Measurements from ENCODE around the gene COL3A1. TPM values are rescaled to one million over a fixed set of nuclear protein-coding genes. Genes with fewer than 3 reads are reported as not detected.

COL3A1 gene
- total and polyA plus RNA-seq, 9 of the 15 experiments (the other 6 are each of a cell fraction or from before 2014, with no cell fraction given) = 0.01 to 0.71 (median 0.07) TPM; not detected in 2

- H3K4me1 ChIP-seq (replicated peaks in 1 of 2; ENCODE audit: control insufficient read depth in 2 of 2, insufficient read depth in 2 of 2, low read length in 2 of 2) = no peaks in the 10 kb centered on the region
- ChIA-PET CTCF (ENCODE audit: low intra/inter-chr PET ratio) (no interaction called here), POLR2A (no interaction called here)
- no peak overlapping the region for H3K4me3 ChIP-seq
- BruUV-seq (replicated peaks) = no TSS peak
- 0% methylated on average over 2 of the region's 2 CpGs for WGBS (ENCODE audit: insufficient coverage, low coverage, missing lambda C conversion rate)
- H3K9ac ChIP-seq (ENCODE audit: insufficient read depth in 1 of 2, low read depth in 2 of 2, low read length in 2 of 2) = no peak overlapping the region
- no peak overlapping the region for H2AFZ ChIP-seq (ENCODE audit: low read depth, low read length)
- H3K27ac ChIP-seq (ENCODE audit: extremely low read depth, low read depth, low read length) = no peak overlapping the region
- ATAC-seq (no peak), DNase-seq (ENCODE audit: extremely low read depth in 1 of 4, low spot score in 3 of 4) (no peak), FAIRE-seq (no peak)
- H4K20me1 ChIP-seq (replicated peaks; ENCODE audit: control insufficient read depth, insufficient read depth, low read length) = no peaks in the 10 kb centered on the region
- no peaks in the 10 kb centered on the region for H3K9me3 ChIP-seq (replicated peaks; ENCODE audit: control insufficient read depth, insufficient read depth, low read depth, low read length)
- no peaks in the 10 kb centered on the region for H3K79me2 ChIP-seq (ENCODE audit: control insufficient read depth, insufficient read depth, low read length)
- intact Hi-C loops (cut with micrococcal nuclease) = no loop called here
- no peak overlapping the region for H3K4me2 ChIP-seq (ENCODE audit: insufficient read depth, low read length)
- H3K27me3 ChIP-seq (ENCODE audit: control insufficient read depth in 2 of 2, insufficient read depth in 2 of 2, low read length in 2 of 2) = no peaks in the 10 kb centered on the region
- H3K36me3 ChIP-seq (ENCODE audit: control insufficient read depth, insufficient read depth, low read length) = no peaks in the 10 kb centered on the region
- in situ Hi-C loops (cut with MboI) = no loop called here
- H3K9me1 ChIP-seq (ENCODE audit: control insufficient read depth, insufficient read depth, low read length) = no peaks in the 10 kb centered on the region
- TF ChIP-seq, protein P1, sequence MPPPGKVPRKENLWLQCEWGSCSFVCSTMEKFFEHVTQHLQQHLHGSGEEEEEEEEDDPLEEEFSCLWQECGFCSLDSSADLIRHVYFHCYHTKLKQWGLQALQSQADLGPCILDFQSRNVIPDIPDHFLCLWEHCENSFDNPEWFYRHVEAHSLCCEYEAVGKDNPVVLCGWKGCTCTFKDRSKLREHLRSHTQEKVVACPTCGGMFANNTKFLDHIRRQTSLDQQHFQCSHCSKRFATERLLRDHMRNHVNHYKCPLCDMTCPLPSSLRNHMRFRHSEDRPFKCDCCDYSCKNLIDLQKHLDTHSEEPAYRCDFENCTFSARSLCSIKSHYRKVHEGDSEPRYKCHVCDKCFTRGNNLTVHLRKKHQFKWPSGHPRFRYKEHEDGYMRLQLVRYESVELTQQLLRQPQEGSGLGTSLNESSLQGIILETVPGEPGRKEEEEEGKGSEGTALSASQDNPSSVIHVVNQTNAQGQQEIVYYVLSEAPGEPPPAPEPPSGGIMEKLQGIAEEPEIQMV (tag; conservative IDR thresholded peaks at IDR 0.05; ENCODE audit: low read depth) = no peak
- TF ChIP-seq SIN3B (IDR thresholded peaks at IDR 0.05; ENCODE audit: low read depth) = no peak
- TF ChIP-seq SRSF7 (optimal IDR thresholded peaks at IDR 0.05; ENCODE audit: low read depth, low read length) = no peak
- no peak for TF ChIP-seq TAF9B (IDR thresholded peaks at IDR 0.05; ENCODE audit: partially characterized antibody)
- TF ChIP-seq SIRT6 (IDR thresholded peaks at IDR 0.05; ENCODE audit: low read depth, low read length) = no peak
- TF ChIP-seq HCFC1 (IDR thresholded peaks at IDR 0.05; ENCODE audit: low read depth, low read length) = no peak
- no peak for TF ChIP-seq YY1 (IDR thresholded peaks at IDR 0.05; ENCODE audit: borderline replicate concordance in 1 of 3, control insufficient read depth in 1 of 3, extremely low read depth in 1 of 3, insufficient read depth in 3 of 3, insufficient read length in 1 of 3, insufficient replicate concordance in 2 of 3, low read depth in 1 of 3, low read length in 2 of 3)
- TF ChIP-seq POLR2G (IDR thresholded peaks at IDR 0.05; ENCODE audit: low read depth, low read length) = no peak
- TF ChIP-seq ZNF140 (CRISPR knock-in tag; IDR thresholded peaks at IDR 0.05) = no peak
- TF ChIP-seq POLR2H (tag; IDR thresholded peaks at IDR 0.05; ENCODE audit: low read depth) = no peak
- no peak for TF ChIP-seq NFIC (IDR thresholded peaks at IDR 0.05)
- TF ChIP-seq E2F3 (CRISPR knock-in tag; IDR thresholded peaks at IDR 0.05) = no peak
- no peak for TF ChIP-seq ZNF146 (CRISPR knock-in tag; IDR thresholded peaks at IDR 0.05; ENCODE audit: unreplicated experiment)
- TF ChIP-seq, protein P2, sequence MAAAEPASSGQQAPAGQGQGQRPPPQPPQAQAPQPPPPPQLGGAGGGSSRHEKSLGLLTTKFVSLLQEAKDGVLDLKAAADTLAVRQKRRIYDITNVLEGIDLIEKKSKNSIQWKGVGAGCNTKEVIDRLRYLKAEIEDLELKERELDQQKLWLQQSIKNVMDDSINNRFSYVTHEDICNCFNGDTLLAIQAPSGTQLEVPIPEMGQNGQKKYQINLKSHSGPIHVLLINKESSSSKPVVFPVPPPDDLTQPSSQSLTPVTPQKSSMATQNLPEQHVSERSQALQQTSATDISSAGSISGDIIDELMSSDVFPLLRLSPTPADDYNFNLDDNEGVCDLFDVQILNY (CRISPR knock-in tag; IDR thresholded peaks at IDR 0.05) = no peak
- no peak for TF ChIP-seq ID3 (CRISPR knock-in tag; IDR thresholded peaks at IDR 0.05)
- no peak for TF ChIP-seq ID3 (tag; IDR thresholded peaks at IDR 0.05)
- TF ChIP-seq ZNF707 (CRISPR knock-in tag; conservative IDR thresholded peaks at IDR 0.05) = no peak
Measured at GRCh38 chr2:189046320-189046719, 72.1 kb downstream of the COL3A1 start.
